ENCODE results near the gene SAPCD1. TPM values are rescaled to one million over a fixed set of nuclear protein-coding genes. Genes with fewer than 3 reads are reported as not detected.
"Not testable (repeated sequence)": the region's sequence is repeated elsewhere in the genome, so short reads cannot be mapped to it uniquely, and the experiment has no call there.

Gene SAPCD1
- total RNA-seq, 1 experiment from 2014 or later = 1.6 TPM

DNA sequence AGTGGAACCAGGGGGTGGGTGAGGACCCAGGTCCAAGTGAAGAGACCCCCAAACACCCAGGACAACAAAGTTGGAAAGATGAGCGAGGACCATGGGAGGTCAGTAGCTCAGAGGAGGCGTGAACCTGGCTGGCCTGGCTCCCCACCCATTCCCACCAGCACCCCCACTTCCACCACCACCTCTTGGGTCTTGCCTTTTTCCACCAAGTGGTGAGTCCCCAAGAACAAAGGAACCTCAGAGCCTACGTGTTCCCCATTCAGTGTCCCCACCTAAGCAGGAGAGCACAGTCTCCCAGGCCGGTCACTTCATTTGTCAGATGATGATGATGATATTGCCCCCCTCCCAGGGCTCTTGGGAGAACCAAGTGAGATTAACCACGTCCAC is 15.2 kb downstream of the SAPCD1 start:
- no peak for DNase-seq (ENCODE audit: low read depth)

DNA sequence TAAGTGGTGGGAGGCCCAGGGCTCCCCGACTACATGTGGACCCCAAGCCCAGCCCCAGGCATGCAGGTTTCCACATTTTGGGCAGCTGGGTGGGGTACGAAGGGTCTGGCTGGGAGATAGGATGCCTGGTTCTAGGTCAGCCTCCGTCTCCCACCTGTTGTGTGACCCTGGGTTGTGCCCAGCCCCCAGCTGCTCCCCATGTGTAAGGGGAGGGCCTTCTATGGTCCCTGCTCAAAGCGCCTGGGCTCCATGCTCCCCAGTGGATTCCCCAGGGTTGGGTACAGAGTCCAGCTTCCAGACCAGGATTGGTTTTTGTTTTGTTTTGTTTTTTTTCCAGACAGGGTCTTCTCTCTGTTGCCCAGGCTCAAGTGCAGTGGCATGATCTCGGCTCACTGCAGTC is 15.7 kb downstream of the SAPCD1 start:
- DNase-seq (ENCODE audit: low read depth) = no peak

DNA sequence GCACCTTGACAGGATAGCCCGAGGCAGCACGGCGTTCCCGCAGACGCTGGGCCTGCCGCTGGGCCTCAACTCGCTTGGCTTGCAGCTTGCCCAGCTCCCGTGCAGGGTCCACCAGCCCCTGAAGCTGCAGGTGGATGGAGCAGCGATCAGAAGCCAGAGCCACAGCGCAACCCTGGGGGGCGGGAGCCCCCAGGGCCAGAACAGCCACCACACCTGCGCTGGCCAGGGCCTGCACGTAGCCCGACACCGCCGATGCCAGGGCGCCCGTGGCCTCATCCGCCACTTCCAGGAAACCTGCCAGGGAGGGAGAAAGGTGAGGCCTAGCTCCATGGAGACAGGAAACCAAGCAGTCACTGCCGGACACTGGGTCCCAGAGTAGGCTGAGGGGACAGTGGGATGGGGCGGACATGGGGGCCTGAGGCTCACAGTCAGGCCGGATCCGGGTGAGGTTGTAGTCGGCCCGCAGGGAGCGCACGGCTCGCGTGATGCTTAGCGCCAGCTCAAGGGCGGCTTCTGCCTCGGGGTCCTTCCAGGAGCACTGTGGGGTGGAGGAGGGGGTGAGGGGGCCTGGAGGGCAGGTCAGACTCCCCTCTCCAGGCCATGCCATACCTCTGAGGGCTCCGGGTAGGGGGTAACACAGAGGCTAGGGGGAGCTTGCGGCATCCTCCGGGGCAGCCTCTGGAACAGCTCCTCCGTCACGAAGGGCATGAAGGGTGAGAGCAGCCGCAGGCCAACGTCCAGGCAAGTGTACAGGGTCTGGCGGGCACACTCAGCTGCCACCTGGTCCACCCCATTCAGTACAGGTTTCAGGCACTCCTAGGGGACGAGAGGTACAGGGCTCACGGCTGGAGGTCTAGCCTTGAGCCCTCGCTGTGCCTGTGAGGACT is 16.8 kb downstream of the SAPCD1 start:
- DNase-seq (ENCODE audit: low read depth) = no peak

DNA sequence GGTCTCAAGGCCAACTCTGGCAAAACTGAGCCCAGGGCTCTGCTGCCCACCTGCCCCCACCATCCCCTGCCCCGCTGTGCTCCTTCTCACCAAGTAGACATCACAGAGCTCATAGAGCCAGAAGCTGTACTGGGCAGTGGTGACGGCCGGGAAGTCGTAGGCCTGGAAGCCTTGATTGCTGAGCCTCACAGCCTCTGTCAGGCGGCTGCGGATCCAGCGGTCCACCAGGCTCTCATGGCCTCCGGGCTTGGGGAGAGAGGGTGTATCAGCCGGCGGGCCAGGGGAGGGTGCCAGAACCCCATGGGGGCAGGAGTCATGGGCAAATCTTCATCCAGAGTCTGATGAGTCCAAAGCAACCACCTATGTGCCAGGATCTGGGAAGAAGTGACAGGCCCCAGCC is 17.5 kb downstream of the SAPCD1 start:
- DNase-seq (ENCODE audit: low read depth) = no peak

DNA sequence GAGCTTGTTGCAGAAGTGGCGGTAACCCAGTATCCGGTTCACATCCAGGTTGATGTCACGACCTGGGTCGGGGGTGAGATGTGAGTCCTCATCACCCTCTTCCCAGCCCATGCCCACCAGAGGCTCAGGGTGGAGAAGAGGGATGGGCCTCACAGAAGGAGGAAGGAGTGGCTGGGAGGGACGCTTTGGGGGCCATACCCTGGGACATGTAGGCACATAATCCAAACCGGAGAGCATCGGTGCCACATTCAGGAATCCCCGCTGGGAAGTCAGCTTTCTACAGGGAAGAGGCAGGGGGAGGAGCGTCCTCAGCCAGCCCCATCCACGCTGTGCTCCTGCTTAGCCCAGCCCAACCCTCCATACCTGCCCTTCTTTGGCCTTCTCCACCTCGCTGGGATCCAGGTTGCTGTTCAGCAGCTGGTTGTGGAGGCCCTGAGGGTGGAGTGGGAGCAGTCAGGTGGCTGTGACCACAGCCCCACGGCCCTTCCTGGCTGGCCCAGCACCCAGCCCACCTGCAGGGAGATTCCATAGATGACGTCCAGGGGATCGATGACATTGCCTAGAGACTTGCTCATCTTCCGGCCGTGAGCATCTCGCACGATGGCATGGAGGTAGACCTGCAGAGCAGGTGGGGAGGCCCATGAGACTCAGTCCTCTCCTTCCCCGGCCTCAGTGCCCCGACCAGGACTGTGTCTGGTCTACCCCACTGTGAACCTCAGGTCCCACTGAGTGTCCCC is 18.2 kb downstream of the SAPCD1 start:
- no peak for DNase-seq (ENCODE audit: low read depth)

DNA sequence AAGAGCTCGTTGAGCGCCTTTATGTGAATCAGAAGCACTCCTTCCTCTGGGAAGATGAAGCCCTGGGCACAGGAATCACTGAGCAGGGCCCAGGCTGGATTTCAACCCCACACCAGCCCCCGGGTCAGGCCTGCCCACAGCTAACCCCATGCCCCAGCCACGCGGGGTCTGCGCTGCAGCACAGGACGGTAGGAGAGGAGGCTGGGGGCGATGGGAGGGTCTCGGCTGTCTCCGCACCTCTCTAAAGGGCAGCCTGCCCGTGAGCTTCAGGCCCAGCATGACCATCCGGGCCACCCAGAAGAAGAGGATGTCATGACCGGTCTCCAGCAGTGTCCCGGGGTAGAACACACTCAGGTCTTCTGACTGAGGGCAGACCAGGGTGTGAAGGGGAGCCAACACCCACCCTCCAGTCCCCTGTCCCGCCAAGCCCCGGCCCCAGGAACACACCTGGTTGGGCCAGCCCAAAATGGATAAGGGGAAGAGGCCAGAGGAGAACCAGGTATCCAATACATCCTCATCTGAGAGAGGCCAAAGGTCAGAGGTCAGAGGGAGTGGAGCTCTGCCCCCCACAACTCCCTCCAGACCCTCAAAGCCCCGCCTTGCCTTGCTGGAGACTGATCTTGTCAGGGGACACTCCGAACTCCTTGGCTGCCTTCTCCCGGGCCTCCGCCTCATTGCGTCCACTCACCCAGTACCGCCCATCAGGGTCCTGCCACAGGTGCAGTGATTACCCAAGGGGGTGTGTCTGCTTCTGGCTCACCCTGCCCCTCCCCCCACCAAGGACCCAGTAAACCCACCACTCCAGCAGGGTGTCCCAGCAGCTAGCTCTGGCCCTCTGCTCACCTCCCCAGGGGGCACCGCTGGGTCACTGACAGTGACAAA is 19.0 kb downstream of the SAPCD1 start:
- DNase-seq (ENCODE audit: low read depth) = no peak

DNA sequence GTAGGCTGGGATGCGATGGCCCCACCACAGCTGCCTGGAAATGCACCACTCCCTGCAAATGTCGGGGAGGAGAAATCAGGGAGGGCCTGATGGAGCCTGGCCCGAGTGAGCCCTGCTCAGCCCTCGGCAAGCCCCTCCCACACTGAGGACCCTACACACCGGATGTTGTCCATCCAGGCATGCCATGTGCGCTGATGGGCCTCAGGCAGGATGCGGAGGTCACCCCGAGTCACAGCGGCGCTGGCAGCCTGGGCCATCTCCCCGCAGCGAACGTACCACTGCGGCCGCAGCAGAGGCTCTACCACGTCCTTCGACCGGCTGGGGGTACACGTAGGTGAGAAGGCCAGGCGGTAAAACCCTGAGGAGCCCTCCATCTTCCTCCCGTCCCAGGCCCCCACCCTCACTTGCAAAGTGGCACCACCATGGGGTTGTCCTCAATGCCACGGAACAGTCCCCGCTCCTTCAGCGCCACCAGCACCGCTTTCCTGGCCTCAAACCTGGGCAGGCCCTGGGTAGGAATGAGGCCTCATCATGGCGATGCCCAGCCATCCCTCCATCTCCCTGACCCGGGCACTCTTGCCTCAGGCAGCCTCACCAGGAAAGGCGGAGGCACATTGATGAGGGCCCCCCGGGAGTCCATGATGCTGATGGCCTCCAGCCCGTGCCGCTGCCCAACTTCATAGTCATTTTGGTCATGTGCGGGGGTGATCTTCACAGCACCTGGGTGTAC is 19.8 kb downstream of the SAPCD1 start:
- DNase-seq (ENCODE audit: low read depth) = no peak

DNA sequence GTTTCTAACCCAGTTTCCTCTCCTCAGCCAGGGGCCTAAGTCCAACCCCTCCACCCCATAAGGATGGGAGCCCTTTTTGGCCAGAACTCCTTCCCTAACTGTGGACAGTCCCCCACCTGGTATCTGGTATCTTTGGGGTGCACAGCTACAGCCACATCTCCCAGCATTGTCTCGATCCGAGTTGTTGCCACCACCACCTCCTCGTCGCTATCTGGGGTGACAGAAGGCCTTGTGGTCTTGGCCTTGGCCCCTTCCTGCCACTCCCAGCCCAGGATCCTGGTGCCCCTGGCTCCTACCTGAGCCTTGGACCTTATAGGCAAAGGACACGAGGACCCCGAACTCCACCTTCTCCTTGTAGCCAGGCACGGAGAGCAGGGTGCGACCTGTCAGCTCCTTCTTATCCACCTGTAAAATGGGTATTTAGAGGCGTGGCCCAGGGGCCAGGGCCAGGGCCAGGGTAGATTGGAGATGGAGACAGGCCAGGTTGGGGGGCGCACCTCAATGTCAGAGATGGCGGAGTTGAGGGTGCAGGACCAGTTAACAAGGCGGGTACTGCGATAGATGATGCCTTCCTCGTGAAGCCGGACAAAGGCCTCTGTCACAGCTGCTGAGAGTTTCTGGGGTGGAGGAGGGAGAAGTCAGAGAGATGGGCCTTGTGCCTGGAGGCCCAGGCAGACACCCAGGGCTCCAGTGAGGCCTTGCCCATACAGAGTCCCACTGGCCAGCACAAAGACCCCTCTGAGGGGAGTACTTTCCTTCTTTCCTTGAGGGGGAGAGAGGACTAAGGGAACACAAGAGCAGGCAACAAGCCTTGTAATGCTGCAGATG is 21.9 kb downstream of the SAPCD1 start:
- DNase-seq (ENCODE audit: low read depth) = no peak

DNA sequence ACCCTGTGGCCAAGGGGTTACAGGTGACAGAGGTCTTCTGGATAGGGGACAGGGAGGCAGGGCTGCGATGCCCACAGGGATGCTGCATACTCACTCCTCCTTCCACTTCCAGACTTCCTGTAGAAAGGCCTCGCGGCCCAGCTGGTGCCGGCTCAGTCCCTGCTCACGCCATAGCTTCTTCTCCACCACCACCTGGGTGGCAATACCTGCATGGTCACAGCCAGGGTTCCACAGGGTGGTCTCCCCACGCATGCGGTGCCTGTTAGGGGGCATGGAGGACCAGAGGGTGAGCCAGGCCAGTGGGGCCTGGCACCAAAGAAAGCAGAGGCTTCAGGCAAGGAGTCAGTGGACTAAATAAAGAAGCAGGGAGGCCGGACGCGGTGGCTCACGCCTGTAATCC is 23.0 kb downstream of the SAPCD1 start:
- DNase-seq (ENCODE audit: low read depth) = no peak

DNA sequence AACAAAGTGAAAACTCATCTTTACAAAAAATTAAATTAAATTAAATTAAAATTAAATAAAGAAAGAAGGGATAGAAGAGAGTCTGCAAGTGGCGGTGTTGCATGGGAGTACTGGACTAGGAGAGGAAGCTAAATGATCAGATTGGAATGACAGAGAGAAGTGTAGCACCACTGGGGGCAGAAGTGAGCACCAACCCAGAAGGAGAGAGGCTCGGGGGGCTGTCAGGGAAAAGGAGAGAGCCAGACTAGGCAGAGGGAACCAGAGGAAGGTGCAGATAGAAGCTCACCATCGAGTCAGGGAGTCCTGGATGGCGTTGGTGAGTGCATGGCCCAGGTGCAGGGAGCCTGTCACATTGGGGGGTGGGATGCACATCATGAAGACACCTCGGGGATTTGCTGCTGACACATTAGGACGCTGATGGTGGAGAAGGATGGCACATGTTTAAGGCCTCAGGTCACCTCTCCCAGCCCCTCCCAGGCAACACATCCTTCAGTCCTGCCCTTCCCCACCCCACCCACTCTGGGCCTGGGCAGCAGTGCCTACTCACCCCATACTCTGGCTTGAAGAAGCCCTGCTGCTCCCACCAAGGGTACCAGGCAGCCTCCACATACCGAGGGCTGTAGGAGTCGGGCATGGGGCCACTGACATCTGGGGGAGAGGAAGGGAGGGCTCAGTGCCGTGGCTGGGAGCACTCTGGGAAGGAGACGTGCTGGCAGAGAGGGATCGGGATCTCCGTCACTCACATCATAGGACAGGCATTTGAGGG is 29.1 kb downstream of the SAPCD1 start:
- DNase-seq (ENCODE audit: low read depth) = peak; percentile 51

DNA sequence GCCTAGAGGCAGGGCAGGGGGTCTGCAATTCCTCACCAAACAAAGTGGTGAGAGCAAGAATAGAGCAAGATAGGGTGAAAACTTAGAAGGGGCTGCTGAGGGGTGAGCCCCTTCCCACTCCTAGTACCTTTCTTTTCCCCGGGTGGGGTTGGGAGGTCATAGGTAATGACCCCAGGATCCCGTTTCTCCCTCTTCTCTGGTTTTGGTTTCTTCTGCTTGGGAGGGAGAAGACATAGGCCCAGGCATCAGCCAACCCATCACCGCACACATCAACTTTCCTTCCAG is 29.6 kb downstream of the SAPCD1 start:
- no peak for DNase-seq (ENCODE audit: low read depth)

DNA sequence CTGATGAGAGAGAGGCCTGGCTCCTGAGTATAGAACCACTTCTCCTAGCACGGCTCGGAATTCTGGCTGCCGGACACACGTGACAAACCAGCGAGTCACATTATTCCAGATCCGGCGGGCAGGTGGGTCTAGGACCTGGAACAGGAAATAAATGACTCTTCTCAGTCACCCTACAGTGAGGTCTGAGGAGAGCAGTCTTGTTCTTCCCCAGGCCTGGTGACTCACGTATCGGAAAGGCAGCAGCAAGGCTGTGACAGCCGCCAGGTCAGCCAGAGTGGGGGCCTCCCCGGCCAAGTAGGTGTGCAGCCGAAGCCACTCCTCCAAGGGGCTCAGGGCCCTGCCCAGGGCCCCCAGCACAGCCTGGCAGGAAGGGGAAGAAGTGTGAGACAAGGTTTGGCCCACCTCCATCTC is 30.3 kb downstream of the SAPCD1 start:
- peak; percentile 82 for DNase-seq (ENCODE audit: low read depth)

DNA sequence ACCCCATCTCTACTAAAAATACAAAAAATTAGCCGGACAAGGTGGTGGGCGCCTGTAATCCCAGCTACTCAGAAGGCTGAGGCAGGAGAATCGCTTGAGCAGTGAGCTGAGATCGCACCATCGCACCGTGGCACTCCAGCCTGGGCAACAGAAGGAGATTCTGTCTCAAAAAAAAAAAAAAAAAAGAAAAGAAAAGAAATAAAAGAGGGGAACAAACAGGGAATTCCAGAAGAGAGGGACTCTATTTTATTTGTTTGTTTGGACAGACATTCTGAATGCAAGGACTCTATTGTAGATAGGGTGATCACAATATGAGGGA is 31.4 kb downstream of the SAPCD1 start:
- DNase-seq (ENCODE audit: low read depth) = not testable (repeated sequence)

DNA sequence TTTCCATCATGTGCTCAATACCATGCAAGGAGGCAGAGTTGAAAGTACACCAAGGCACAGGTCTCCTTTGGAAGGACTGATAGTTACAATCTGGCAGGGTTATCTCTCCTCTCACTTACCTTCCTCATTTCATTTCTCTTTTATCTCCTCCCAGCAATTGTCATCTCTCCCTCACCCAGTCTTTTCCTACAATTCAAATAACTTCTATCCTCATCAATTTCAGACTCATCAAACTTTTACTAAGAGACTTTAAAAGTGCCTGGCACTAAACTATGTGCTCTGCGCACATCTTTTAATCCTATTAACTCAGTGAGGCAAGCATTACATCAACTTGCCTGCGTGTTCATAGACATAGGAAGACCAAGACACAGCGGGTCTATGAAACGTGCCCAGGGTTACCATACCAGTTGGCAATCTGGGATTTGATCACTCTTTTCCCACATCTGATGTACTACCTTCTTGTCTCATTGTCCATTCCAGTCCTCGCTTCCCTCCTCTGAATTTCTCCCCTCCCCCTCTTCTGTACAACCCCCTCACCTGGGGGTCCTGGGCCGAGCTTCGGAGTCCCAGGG is 31.9 kb downstream of the SAPCD1 start:
- no peak for DNase-seq (ENCODE audit: low read depth)

DNA sequence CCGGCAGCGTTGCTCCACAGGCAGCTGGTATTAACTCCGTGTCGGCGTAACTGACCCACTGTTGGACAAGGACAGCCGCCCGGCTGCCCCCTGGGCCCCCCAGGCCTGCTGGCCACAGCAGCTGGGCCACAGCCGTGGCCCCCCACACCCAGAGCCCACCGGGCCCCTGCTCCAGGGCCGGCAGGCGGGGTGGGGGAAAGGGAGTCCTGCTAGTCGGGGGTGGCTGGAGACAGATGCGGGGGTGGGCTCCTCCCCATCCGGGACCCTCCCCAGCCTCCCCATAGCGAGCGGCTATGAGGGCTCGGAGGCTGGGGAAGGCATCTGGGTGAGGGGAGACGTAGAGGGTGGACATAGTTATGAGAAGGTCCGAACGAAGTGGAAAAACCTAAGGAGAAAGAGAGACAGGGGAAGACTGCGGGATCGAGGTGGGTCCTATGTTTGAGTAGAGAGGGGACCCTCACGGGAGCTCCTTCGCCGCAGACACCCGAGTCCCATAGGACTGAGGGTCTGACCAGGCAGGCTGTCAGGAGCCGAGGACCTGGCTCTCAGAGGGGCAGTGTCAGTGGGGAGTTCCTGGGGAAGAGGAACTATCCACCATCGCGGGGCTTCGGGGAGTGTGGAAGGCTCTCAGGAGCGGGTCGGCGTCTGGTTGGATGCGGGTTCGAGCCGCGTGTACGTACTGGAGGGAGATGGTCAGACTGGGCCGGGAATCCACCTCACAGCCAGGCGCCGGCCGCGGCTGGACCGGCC is 32.6 kb downstream of the SAPCD1 start:
- no peak for DNase-seq (ENCODE audit: low read depth)

DNA sequence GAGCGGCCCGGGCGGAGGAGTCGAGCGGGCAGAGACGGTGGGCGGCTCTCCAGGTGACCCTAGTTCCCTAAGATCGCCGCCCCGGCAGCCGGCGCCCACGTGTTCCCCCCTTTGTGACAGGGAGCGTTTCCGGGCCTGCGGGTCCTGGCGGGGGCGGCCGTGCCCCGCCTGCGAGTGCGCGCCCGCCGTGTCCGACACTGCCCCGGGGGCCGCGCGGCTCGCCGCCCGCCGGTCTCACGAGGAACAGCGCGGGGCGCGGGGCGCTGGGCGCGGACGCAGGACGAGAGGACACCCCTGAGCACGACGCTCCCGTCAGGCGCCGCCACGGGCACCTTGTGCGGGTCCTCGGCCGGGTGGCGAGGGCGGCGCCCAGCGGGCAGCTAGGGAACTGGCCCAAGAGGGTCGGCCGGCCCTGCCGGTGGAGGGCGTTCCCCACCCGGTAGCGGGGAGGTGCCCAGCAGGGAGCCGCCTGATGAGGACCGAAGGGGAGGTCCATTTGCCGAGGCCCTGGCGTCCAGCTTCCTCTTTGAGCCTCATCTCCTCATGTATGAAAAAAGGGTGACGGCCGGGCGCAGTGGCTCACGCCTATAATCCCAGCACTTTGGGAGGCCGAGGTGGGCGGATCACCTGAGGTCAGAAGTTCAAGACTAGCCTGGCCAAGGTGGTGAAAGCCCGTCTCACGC is 33.3 kb downstream of the SAPCD1 start, which contains the start of gene VARS1:
Gene VARS1, minus strand, starts transcription at position 137 of the 683 bp plus-strand sequence. CDS start 535 bp downstream, outside the sequence.
- peak; percentile 97 for DNase-seq (ENCODE audit: low read depth)

DNA sequence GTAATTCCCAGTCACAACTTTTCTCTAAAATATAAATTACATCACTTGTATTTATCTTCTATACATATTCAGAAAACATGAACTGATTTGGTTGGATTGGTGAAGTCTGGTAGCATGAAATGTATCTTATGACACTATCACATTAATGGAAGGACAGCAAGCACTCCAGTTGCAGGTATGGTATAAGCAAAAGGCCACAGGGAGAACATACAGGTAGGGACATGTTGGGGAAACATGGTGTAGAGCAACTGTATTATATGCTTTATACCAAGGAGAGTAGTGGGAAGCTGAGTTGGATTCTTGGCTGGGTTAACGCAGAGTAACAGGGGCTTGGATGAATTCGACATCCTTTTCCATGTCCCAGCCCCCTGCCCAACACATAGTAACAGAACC is 34.5 kb downstream of the SAPCD1 start:
- DNase-seq (ENCODE audit: low read depth) = no peak

DNA sequence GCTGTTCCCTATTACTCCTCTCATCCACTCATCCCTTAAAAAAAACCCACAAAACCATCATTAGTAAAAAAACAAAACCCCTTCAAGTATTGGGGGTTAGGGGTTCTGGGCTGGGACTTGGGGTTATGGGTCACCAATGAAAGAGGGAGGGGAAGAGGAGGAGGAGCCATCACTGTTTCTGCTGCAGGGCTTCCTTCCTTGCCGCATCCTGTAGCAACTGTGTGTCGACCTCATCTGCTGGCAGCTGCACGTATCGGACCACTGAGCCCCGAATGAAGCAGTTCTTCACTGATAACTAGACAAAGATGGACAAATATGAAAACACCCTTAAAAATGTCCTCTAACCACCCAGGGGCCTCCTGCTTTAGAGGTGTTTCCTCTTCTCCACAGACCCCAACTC is 35.1 kb downstream of the SAPCD1 start:
- no peak for DNase-seq (ENCODE audit: low read depth)
